HEK293 (cell line): ENCODE results near the gene DAPK2.
"Not testable (repeated sequence)": the region's sequence is repeated elsewhere in the genome, so short reads cannot be mapped to it uniquely, and the experiment has no call there.

ENCODE experiments used
- CTCF ChIA-PET: fragments of 350-600 bp; formaldehyde crosslinking; extraction: SDS; loops from one replicate; lab custom pipeline; 2021; ENCODE audit warnings: antibody characterized with exemption; lab: Yijun Ruan, JAX
- POLR2A ChIA-PET: fragments of 300-600 bp; formaldehyde crosslinking; extraction: SDS; loops from one replicate; lab custom pipeline; 2020; ENCODE audit warnings: antibody characterized with exemption, inconsistent platforms; lab: Yijun Ruan, JAX
- H3K27ac ChIP-seq: fragments of 200-500 bp; sonication (Bioruptor generic); 2 replicates; pipeline ENCODE4 v1.5.1; 2014; ENCODE audit warnings: low read depth, low read length, control low read depth, inconsistent platforms; ENCODE audit errors: extremely low read depth
- H3K36me3 ChIP-seq, 2 experiments: fragments of 200-500 bp in 1 of 2; sonication (Bioruptor generic) in 1 of 2; 1 replicate in 1 of 2; 2 replicates in 1 of 2; pipeline ENCODE4 v1.5.1; 2014 to 2017; ENCODE audit warnings: inconsistent platforms in 2 of 2, low read length in 2 of 2; ENCODE audit not compliant: control insufficient read depth in 2 of 2, insufficient read depth in 1 of 2
- H3K4me1 ChIP-seq: fragments of 200-500 bp; sonication (Bioruptor generic); 2 replicates; pipeline ENCODE4 v1.5.1; 2014; ENCODE audit warnings: mild to moderate bottlenecking, low read length, inconsistent platforms; ENCODE audit not compliant: control insufficient read depth, insufficient read depth
- H3K4me3 ChIP-seq: 2 replicates; pipeline ENCODE4 v1.5.1; 2011; ENCODE audit warnings: low read depth, mild to moderate bottlenecking, control low read depth, low read length, moderate library complexity
- H3K9me3 ChIP-seq: fragments of 200-500 bp; sonication (Bioruptor generic); 2 replicates; pipeline ENCODE4 v1.5.1; 2014; ENCODE audit warnings: low read depth, low read length, inconsistent platforms; ENCODE audit not compliant: control insufficient read depth, insufficient read depth
- FEZF1 ChIP-seq: fragments of 450-650 bp; formaldehyde crosslinking; IDR thresholded peaks from 2 replicates; pipeline ENCODE4 v1.5.1; 2016; ENCODE audit warnings: missing biosample characterization, missing genetic modification characterization
- GFI1B ChIP-seq: fragments of 450-650 bp; formaldehyde crosslinking; IDR thresholded peaks from 2 replicates; pipeline ENCODE4 v1.5.1; 2016; ENCODE audit warnings: missing biosample characterization, missing genetic modification characterization
- IKZF3 ChIP-seq: fragments of 450-650 bp; IDR thresholded peaks from 2 replicates; pipeline ENCODE4 v1.5.0; 2018; ENCODE audit warnings: missing biosample characterization, mild to moderate bottlenecking, missing genetic modification characterization, moderate library complexity
- KLF16 ChIP-seq: fragments of 450-650 bp; formaldehyde crosslinking; IDR thresholded peaks from 2 replicates; pipeline ENCODE4 v1.5.1; 2017; ENCODE audit warnings: missing biosample characterization, missing genetic modification characterization
- TCF7L2 ChIP-seq: IDR thresholded peaks from 2 replicates; pipeline ENCODE4 v1.6.1; 2011; ENCODE audit warnings: low read depth, mild to moderate bottlenecking, inconsistent platforms, low read length, moderate library complexity, borderline replicate concordance
- ZFP41 ChIP-seq: fragments of 450-650 bp; formaldehyde crosslinking; IDR thresholded peaks from 2 replicates; pipeline ENCODE4 v1.5.1; 2016; ENCODE audit warnings: missing biosample characterization, missing genetic modification characterization, borderline replicate concordance
- ZNF121 ChIP-seq: fragments of 450-650 bp; formaldehyde crosslinking; IDR thresholded peaks from 2 replicates; pipeline ENCODE4 v1.5.1; 2016; ENCODE audit warnings: missing biosample characterization, missing genetic modification characterization
- ZNF248 ChIP-seq: fragments of 450-650 bp; formaldehyde crosslinking; IDR thresholded peaks from 2 replicates; pipeline ENCODE4 v1.5.1; 2017; ENCODE audit warnings: missing biosample characterization, missing genetic modification characterization
- ZNF341 ChIP-seq: fragments of 450-650 bp; formaldehyde crosslinking; IDR thresholded peaks from 2 replicates; pipeline ENCODE4; 2016; ENCODE audit warnings: low read depth, missing biosample characterization, missing genetic modification characterization
- ZNF513 ChIP-seq: fragments of 450-650 bp; IDR thresholded peaks from 2 replicates; pipeline ENCODE4 v1.5.1; 2018; ENCODE audit warnings: missing biosample characterization, missing genetic modification characterization
- ZNF76 ChIP-seq: fragments of 450-650 bp; formaldehyde crosslinking; IDR thresholded peaks from 2 replicates; pipeline ENCODE4; 2016; ENCODE audit warnings: low read depth, missing biosample characterization, missing genetic modification characterization, borderline replicate concordance
- TF ChIP-seq, protein P1 (sequence below): fragments of 450-650 bp; formaldehyde crosslinking; IDR thresholded peaks from 2 replicates; pipeline ENCODE4 v1.5.1; 2016; ENCODE audit warnings: missing biosample characterization, missing genetic modification characterization, borderline replicate concordance
- TF ChIP-seq, protein P2 (sequence below): fragments of 450-650 bp; formaldehyde crosslinking; IDR thresholded peaks from 2 replicates; pipeline ENCODE4 v1.5.1; 2016; ENCODE audit warnings: missing biosample characterization, missing genetic modification characterization

Gene DAPK2

DNA sequence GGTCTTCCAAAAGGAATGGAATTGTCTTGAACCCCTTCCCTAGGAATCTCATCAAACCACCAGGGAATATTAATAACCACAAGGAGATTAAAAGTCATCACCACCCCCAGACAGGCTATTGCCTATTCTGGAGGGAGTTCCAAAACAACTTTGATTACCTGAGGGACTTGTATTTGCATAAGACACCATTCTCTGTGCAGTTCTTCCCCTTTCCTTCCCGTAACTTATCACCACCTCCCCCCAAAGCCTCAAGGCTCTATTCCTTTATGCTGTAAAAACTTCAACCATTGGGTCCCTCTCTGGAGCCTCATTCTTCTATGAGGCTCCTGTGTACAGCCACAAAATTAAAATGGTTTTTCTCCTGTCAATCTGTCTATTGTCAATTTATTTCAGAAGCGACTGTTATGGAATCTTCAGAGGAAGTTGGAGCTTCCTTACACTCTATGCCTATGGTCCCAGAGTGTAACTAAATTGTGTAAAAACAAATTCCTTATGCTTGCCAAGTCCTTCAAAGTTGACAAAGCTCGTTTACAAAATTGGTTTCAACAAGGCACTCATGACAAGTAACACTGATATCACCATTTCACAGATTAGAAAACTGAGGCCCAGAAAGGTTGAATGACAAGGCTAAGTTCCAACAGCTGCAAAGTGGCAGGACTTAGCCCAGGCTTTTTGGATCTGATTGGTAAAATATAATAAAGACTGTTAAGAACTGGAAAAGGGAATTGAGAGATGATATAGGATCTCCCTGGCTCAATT, 144.2 kb downstream of the DAPK2 start (continued):
- no peak for TF ChIP-seq TCF7L2
- TF ChIP-seq ZNF248 = no peak
- TF ChIP-seq, protein P1, sequence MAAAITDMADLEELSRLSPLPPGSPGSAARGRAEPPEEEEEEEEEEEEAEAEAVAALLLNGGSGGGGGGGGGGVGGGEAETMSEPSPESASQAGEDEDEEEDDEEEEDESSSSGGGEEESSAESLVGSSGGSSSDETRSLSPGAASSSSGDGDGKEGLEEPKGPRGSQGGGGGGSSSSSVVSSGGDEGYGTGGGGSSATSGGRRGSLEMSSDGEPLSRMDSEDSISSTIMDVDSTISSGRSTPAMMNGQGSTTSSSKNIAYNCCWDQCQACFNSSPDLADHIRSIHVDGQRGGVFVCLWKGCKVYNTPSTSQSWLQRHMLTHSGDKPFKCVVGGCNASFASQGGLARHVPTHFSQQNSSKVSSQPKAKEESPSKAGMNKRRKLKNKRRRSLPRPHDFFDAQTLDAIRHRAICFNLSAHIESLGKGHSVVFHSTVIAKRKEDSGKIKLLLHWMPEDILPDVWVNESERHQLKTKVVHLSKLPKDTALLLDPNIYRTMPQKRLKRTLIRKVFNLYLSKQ (tag by site-specific recombination) = no peak
- no peak for TF ChIP-seq ZNF513 (tag by site-specific recombination)
- no peak for TF ChIP-seq ZFP41
- TF ChIP-seq, protein P2, sequence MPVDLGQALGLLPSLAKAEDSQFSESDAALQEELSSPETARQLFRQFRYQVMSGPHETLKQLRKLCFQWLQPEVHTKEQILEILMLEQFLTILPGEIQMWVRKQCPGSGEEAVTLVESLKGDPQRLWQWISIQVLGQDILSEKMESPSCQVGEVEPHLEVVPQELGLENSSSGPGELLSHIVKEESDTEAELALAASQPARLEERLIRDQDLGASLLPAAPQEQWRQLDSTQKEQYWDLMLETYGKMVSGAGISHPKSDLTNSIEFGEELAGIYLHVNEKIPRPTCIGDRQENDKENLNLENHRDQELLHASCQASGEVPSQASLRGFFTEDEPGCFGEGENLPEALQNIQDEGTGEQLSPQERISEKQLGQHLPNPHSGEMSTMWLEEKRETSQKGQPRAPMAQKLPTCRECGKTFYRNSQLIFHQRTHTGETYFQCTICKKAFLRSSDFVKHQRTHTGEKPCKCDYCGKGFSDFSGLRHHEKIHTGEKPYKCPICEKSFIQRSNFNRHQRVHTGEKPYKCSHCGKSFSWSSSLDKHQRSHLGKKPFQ (tag by site-specific recombination) = no peak
- TF ChIP-seq ZNF121 (tag by site-specific recombination) = no peak

DNA sequence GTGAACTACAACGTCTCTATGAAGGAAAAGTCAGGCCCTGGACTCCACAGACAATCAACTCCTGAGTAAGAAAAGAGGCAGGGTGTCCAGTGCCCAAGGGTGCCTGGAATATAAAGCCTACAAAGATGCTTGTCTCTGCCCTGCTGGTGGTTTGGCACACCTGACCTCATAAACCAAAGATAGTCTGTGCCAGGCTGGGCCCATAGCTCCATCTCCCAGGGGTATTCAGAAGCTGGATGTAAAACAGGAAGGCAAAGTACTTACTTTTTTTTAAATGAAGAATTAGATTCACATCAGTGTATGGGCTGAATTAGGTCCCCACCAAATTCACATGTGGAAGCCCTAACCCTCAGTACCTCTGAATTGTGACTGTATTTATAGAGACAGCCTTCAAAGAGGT, 146.0 kb downstream of the DAPK2 start:
- ChIA-PET CTCF (no interaction called here), POLR2A (no interaction called here)
- Histone ChIP-seq H3K4me1 (no peaks in the 10 kb centered on the region), H3K27ac (no peak overlapping the region), H3K4me3 (no peak overlapping the region), H3K36me3 (no peaks in the 10 kb centered on the region), H3K9me3 (no peaks in the 10 kb centered on the region)
- TF ChIP-seq IKZF3 (tag by site-specific recombination) (no peak), FEZF1 (tag by site-specific recombination) (no peak), ZNF76 (tag by site-specific recombination) (no peak)

DNA sequence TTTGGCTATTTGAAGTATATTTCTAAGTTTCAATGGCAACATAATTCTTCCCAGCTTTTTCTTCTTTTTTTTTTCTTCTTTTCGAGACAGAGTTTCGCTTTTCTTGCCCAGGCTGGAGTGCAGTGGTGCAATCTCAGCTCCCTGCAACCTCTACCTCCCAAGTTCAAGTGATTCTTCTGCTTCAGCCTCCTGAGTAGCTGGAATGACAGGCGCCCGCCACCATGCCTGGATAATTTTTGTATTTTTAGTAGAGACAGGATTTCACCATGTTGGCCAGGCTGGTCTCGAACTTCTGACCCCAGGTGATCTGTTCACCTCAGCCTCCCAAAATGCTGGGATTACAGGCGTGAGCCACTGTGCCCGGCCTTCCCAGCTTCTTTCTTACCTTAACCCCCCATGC, 146.7 kb downstream of the DAPK2 start:
- H3K4me3 ChIP-seq, POLR2A ChIA-PET, H3K9me3 ChIP-seq, H3K4me1 ChIP-seq, H3K27ac ChIP-seq, H3K36me3 ChIP-seq: not testable (repeated sequence)
- CTCF ChIA-PET = interaction anchor here (0.7 kb wide), 1 partner anchor 248 kb away, joined by 3 read pairs; no protein-coding TSS in a partner anchor

- POLR2A ChIA-PET = no interaction called here
- no peak overlapping the region for H3K27ac ChIP-seq
- CTCF ChIA-PET = interaction anchor here (0.7 kb wide), 1 partner anchor 248 kb away, joined by 3 read pairs; no protein-coding TSS in a partner anchor
Measured at GRCh38 chr15:63899193-63899592, 147.1 kb downstream of the DAPK2 start.

More at GRCh38 chr15:63899193-63899592, 147.1 kb downstream of the DAPK2 start:
- H3K4me3 ChIP-seq = no peak overlapping the region
- TF ChIP-seq ZNF341 (tag by site-specific recombination) (0 out of 2 replicates have a peak, but pooled peaks have one; percentile 32), KLF16 (no peak), GFI1B (tag by site-specific recombination) (no peak)
- no peaks in the 10 kb centered on the region for H3K4me1 ChIP-seq
- no peaks in the 10 kb centered on the region for H3K36me3 ChIP-seq
- H3K9me3 ChIP-seq = no peaks in the 10 kb centered on the region
